ENCODE results near the gene KDF1. TPM values are rescaled to one million over a fixed set of nuclear protein-coding genes. Genes with fewer than 3 reads are reported as not detected.

The KDF1 gene
- total RNA-seq, 2 experiments from 2014 or later, result 0.95 to 1.2 TPM

DNA sequence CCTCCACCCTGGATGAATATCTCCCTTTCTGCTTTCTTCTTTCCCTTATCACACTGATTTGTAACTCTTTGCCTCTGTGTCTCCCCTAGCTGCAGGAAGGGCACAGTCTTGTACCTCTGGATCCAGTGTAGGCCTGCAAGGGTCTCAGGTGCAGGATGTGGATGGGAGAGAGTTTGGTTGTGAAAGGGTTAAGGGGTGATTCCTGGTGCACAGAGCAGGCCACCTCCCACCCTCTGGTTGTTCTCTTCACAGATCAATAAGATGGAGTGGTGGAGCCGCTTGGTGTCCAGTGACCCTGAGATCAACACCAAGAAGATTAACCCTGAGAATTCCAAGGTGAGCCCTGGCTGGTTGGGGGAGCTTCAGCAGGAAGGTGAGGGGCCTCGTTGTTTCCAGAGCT lies 15.1 kb downstream of the KDF1 start:
- Histone ChIP-seq H3K9me3 (ENCODE audit: control insufficient read depth in 1 of 2, insufficient read depth in 1 of 2, low read length in 2 of 2) (no peaks in the 10 kb centered on the region), H3K4me1 (ENCODE audit: insufficient read depth, low read length) (no peaks in the 10 kb centered on the region), H3K27me3 (ENCODE audit: control insufficient read depth in 1 of 2, insufficient read depth in 2 of 2, low read length in 2 of 2) (no peaks in the 10 kb centered on the region), H3K36me3 (ENCODE audit: insufficient read depth, low read length) (peaks cover 50% of the 10 kb centered on the region), H3K27ac (ENCODE audit: low read depth in 1 of 2, low read length in 2 of 2) (no peak overlapping the region), H3K4me3 (ENCODE audit: low read length) (no peak overlapping the region)
- H3K27me3 Mint-ChIP-seq, result no peaks in the 10 kb centered on the region
- peaks cover 54% of the 10 kb centered on the region for H3K36me3 Mint-ChIP-seq (ENCODE audit: low read depth)
- ATAC-seq (ENCODE audit: poor library complexity), result no peak
- no peak overlapping the region for H3K4me3 Mint-ChIP-seq
- DNase-seq, result no peak
- no peaks in the 10 kb centered on the region for H3K9me3 Mint-ChIP-seq
- no peaks in the 10 kb centered on the region for H3K4me1 Mint-ChIP-seq (ENCODE audit: low read depth)
- ChIA-PET CTCF (no interaction called here), POLR2A (no interaction called here)
- intact Hi-C loops (cut with DNase I, micrococcal nuclease), result no loop called here
- no peak overlapping the region for H3K27ac Mint-ChIP-seq
- no peak for TF ChIP-seq CTCF (IDR thresholded peaks at IDR 0.05)

DNA sequence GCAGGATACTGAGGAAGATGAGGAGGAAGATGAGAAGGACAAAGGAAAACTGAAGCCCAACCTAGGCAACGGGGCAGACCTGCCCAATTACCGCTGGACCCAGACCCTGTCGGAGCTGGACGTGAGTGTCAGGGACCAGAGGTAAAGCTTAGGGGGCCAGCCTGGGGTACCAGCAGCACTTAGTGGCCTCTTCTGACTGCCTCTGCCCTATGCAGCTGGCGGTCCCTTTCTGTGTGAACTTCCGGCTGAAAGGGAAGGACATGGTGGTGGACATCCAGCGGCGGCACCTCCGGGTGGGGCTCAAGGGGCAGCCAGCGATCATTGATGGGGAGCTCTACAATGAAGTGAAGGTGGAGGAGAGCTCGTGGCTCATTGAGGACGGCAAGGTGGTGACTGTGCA lies 17.6 kb downstream of the KDF1 start:
- ATAC-seq (ENCODE audit: poor library complexity) (no peak), DNase-seq (no peak)
- H3K4me1 Mint-ChIP-seq (ENCODE audit: low read depth), result no peaks in the 10 kb centered on the region
- no peak overlapping the region for H3K27ac Mint-ChIP-seq
- no peaks in the 10 kb centered on the region for H3K9me3 Mint-ChIP-seq
- no peak for TF ChIP-seq CTCF (IDR thresholded peaks at IDR 0.05)
- H3K4me1 ChIP-seq (ENCODE audit: insufficient read depth, low read length), result no peaks in the 10 kb centered on the region
- no peaks in the 10 kb centered on the region for H3K27me3 Mint-ChIP-seq
- H3K4me3 Mint-ChIP-seq, result no peak overlapping the region
- POLR2A ChIA-PET, result no interaction called here
- CTCF ChIA-PET, result no interaction called here
- H3K36me3 Mint-ChIP-seq (ENCODE audit: low read depth), result peaks cover 67% of the 10 kb centered on the region
- intact Hi-C loops (cut with DNase I, micrococcal nuclease), result no loop called here
- H3K27me3 ChIP-seq (ENCODE audit: control insufficient read depth in 1 of 2, insufficient read depth in 2 of 2, low read length in 2 of 2), result no peaks in the 10 kb centered on the region
- no peak overlapping the region for H3K27ac ChIP-seq (ENCODE audit: low read depth in 1 of 2, low read length in 2 of 2)
- no peaks in the 10 kb centered on the region for H3K9me3 ChIP-seq (ENCODE audit: control insufficient read depth in 1 of 2, insufficient read depth in 1 of 2, low read length in 2 of 2)
- H3K36me3 ChIP-seq (ENCODE audit: insufficient read depth, low read length), result peaks cover 59% of the 10 kb centered on the region
- H3K4me3 ChIP-seq (ENCODE audit: low read length), result no peak overlapping the region

- intact Hi-C loops (cut with DNase I, micrococcal nuclease), result no loop called here
- Mint-ChIP-seq H3K27me3 (no peaks in the 10 kb centered on the region), H3K4me3 (no peak overlapping the region), H3K9me3 (no peaks in the 10 kb centered on the region), H3K36me3 (ENCODE audit: low read depth) (peaks cover 64% of the 10 kb centered on the region), H3K4me1 (ENCODE audit: low read depth) (no peaks in the 10 kb centered on the region), H3K27ac (no peak overlapping the region)
- no peak for TF ChIP-seq CTCF (IDR thresholded peaks at IDR 0.05)
- H3K36me3 ChIP-seq (ENCODE audit: insufficient read depth, low read length), result peaks cover 63% of the 10 kb centered on the region
- no peaks in the 10 kb centered on the region for H3K27me3 ChIP-seq (ENCODE audit: control insufficient read depth in 1 of 2, insufficient read depth in 2 of 2, low read length in 2 of 2)
- H3K4me3 ChIP-seq (ENCODE audit: low read length), result no peak overlapping the region
- H3K4me1 ChIP-seq (ENCODE audit: insufficient read depth, low read length), result no peaks in the 10 kb centered on the region
- no peak overlapping the region for H3K27ac ChIP-seq (ENCODE audit: low read depth in 1 of 2, low read length in 2 of 2)
- ChIA-PET CTCF (no interaction called here), POLR2A (no interaction called here)
- no peaks in the 10 kb centered on the region for H3K9me3 ChIP-seq (ENCODE audit: control insufficient read depth in 1 of 2, insufficient read depth in 1 of 2, low read length in 2 of 2)
- ATAC-seq (ENCODE audit: poor library complexity), result no peak
- DNase-seq, result no peak
Measured at GRCh38 chr1:26941311-26941710, 19.0 kb downstream of the KDF1 start.
